Panc1 (cell line): ENCODE data around the gene PCCA. TPM values are rescaled to one million over a fixed set of nuclear protein-coding genes. Genes with fewer than 3 reads are reported as not detected.

Source experiments
- ATAC-seq: fragments of 200-7000 bp; cut with Tn5 transposase; 2 replicates; pipeline ENCODE4 v1.9.1; 2020; ENCODE audit warnings: mild to moderate bottlenecking, moderate library complexity
- BruUV-seq: library from RNA; stranded (reverse); fragments of 400-500 nt; replicated peaks from 2 replicates; lab custom pipeline; 2021; lab: Mats Ljungman, UMichigan
- CTCF ChIA-PET: fragments of 300-600 bp; sonication (Branson Sonifier 250); formaldehyde crosslinking; loops from one replicate; lab custom pipeline; 2022; ENCODE audit warnings: antibody characterized with exemption; lab: Charles Lee
- POLR2A ChIA-PET: fragments of 300-600 bp; sonication (Branson Sonifier 250); formaldehyde crosslinking; loops from one replicate; lab custom pipeline; 2022; ENCODE audit warnings: antibody characterized with exemption; lab: Charles Lee
- DNase-seq: peaks from one replicate; pipeline ENCODE4 v3.0.0-alpha.2; 2010; ENCODE audit warnings: low read depth, low spot score
- H3K27ac ChIP-seq: 2 replicates; pipeline ENCODE4 v1.5.1; 2011; ENCODE audit warnings: mild to moderate bottlenecking, low read length, inconsistent platforms
- H3K27me3 ChIP-seq: fragments of 200-500 bp; sonication (Bioruptor generic); 2 replicates; pipeline ENCODE4 v1.6.0; 2014; ENCODE audit warnings: low read length, inconsistent platforms; ENCODE audit not compliant: control insufficient read depth, insufficient read depth
- H3K36me3 ChIP-seq: fragments of 200-500 bp; sonication (Bioruptor generic); 2 replicates; pipeline ENCODE4 v1.5.1; 2014; ENCODE audit warnings: inconsistent platforms, mild to moderate bottlenecking, low read length, moderate library complexity; ENCODE audit not compliant: control insufficient read depth, insufficient read depth
- H3K4me1 ChIP-seq: 2 replicates; pipeline ENCODE4 v1.5.1; 2011; ENCODE audit warnings: inconsistent platforms, mild to moderate bottlenecking, low read length, moderate library complexity; ENCODE audit not compliant: control insufficient read depth, insufficient read depth
- H3K4me3 ChIP-seq, 2 experiments: 2 replicates each; pipeline ENCODE4 v1.5.1; 2011 to 2012; ENCODE audit warnings: low read depth in 2 of 2, low read length in 2 of 2, mild to moderate bottlenecking in 2 of 2, inconsistent platforms in 1 of 2, moderate library complexity in 1 of 2
- H3K9me3 ChIP-seq: fragments of 200-500 bp; sonication (Bioruptor generic); 2 replicates; pipeline ENCODE4 v1.5.1; 2014; ENCODE audit warnings: low read depth, mild to moderate bottlenecking, inconsistent platforms, low read length, moderate library complexity; ENCODE audit not compliant: control insufficient read depth, insufficient read depth
- CTCF ChIP-seq: fragments of 450-650 bp; IDR thresholded peaks from 2 replicates; pipeline ENCODE4 v1.5.1; 2017; ENCODE audit warnings: mild to moderate bottlenecking
- POLR2AphosphoS5 ChIP-seq: IDR thresholded peaks from 2 replicates; pipeline ENCODE4 v1.6.1; 2012; ENCODE audit warnings: mild to moderate bottlenecking, low read depth, low read length, moderate library complexity
- REST ChIP-seq, 2 experiments: IDR thresholded peaks; 2 replicates each; pipeline ENCODE4 v1.6.1; 2011 to 2012; ENCODE audit warnings: low read depth in 2 of 2, control low read depth in 1 of 2, low read length in 1 of 2, mild to moderate bottlenecking in 1 of 2, moderate library complexity in 1 of 2; ENCODE audit not compliant: insufficient read depth in 1 of 2
- SIN3A ChIP-seq: IDR thresholded peaks from 2 replicates; pipeline ENCODE4 v1.6.1; 2012; ENCODE audit warnings: low read depth, mild to moderate bottlenecking, low read length, moderate library complexity, borderline replicate concordance; ENCODE audit not compliant: insufficient read depth
- TCF7L2 ChIP-seq: IDR thresholded peaks from 2 replicates; pipeline ENCODE4 v1.6.1; 2011; ENCODE audit warnings: mild to moderate bottlenecking, low read depth, low read length, inconsistent platforms
- in situ Hi-C: cut with HindIII; loops from 2 replicates; pipeline ENCODE4 v1.10.0; 2016; ENCODE audit warnings: low sequenced_read_pairs, low pct_unique_long_range_greater_than_20kb
- intact Hi-C: fragments of 100-400 bp; cut with micrococcal nuclease; formaldehyde crosslinking; loops from one replicate; pipeline ENCODE4 v1.10.0; 2022; ENCODE audit not compliant: unreplicated experiment
- total RNA-seq: library from RNA; stranded (reverse); gene quantifications from one replicate; pipeline ENCODE4 v1.2.1, GENCODE V29; 2021; ENCODE audit not compliant: unreplicated experiment

PCCA gene
- total RNA-seq, 1 experiment from 2014 or later: 14.7 TPM

- BruUV-seq: no TSS peak
- H3K27ac ChIP-seq: peak overlapping the region; percentile 44; the same call in 1 of the 2 replicates
These were observed 217.6 kb downstream of the PCCA start for GRCh38 chr13:100306434-100306999.

DNA sequence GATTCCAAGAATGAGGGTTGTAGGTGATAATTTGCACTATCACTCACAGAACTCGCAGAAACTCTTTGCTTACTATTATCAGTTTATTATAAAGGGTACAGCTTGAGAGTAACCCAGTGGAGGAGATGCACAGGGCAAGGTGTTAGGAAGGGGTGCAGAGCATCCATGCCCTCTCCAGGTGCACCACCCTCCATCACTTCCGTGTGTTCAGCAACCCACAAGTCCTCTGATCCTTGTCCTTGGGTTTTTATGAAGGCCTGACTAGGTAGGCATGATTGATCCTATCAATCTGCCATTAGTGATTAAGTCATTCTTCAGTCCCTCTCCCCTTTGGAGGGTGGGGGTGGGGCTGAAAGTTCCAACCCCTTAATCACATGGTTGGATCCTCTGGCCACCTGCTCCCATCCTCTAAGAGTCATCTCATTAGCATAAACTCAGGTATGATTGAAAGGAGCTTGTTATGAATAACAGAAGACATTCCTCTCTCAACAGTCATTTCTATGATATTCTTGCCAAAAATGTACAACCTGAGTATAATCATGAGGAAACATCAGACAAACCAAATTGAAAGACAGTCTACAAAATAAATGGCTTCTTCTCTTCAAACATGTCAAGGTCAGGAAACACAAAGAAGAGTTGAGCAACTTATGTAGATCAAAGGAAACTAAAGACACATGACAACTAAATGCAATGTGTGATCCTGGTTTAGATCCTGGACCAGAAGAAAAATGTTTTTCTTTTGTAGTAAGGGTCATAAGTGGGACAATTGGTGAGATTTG lies 225.4 kb downstream of the PCCA start:
- no peak for ATAC-seq
- in situ Hi-C loops (no loop called here), intact Hi-C loops (no loop called here)
- Histone ChIP-seq H3K4me1 (no peaks in the 10 kb centered on the region), H3K36me3 (no peaks in the 10 kb centered on the region), H3K9me3 (no peaks in the 10 kb centered on the region), H3K27ac (no peak overlapping the region), H3K4me3 (no peak overlapping the region), H3K27me3 (no peaks in the 10 kb centered on the region)
- POLR2A ChIA-PET: no interaction called here
- no peak for TF ChIP-seq REST (IDR thresholded peaks at IDR 0.05; ENCODE audit: insufficient read depth in 1 of 2, low read depth in 2 of 2, low read length in 1 of 2)
- no peak for TF ChIP-seq TCF7L2
- CTCF ChIA-PET: no interaction called here
- BruUV-seq: no TSS peak
- DNase-seq: no peak

More at GRCh38 chr13:100306434-100306999, 217.6 kb downstream of the PCCA start:
- no peak for DNase-seq
- Histone ChIP-seq H3K4me3 (no peak overlapping the region), H3K4me1 (no peaks in the 10 kb centered on the region), H3K9me3 (no peaks in the 10 kb centered on the region), H3K36me3 (no peaks in the 10 kb centered on the region), H3K27me3 (no peaks in the 10 kb centered on the region)
- in situ Hi-C loops (no loop called here), intact Hi-C loops (no loop called here)
- CTCF ChIA-PET: no interaction called here
- TF ChIP-seq SIN3A: no peak
- TF ChIP-seq REST (IDR thresholded peaks at IDR 0.05; ENCODE audit: insufficient read depth in 1 of 2, low read depth in 2 of 2, low read length in 1 of 2): no peak
- no peak for TF ChIP-seq TCF7L2
- TF ChIP-seq CTCF: no peak
- no peak for TF ChIP-seq POLR2AphosphoS5
- no peak for ATAC-seq
- POLR2A ChIA-PET: no interaction called here
